ENCODE measurements around the gene NRAP. TPM values are rescaled to one million over a fixed set of nuclear protein-coding genes. Genes with fewer than 3 reads are reported as not detected.

The NRAP gene
- total RNA-seq, 1 experiment from 2014 or later: not detected

DNA sequence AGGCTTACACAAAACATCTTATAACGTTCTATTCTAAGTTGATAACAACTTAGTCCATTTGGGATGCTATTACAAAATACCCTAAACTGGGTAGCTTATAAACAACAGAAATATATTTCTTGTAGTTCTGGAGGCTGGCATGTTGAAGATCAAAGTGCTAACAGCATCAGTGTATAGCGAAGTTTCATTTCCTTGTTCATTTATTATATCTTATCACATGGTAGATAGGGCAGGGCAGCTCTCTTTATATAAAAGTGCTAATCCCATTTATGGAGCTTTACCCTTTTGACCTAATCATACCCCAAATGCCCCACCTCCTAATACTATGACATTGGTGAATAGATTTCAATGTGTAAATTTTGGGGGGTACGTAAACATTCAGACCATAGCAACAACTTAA lies 22.2 kb upstream of the NRAP start:
- BruUV-seq (replicated peaks): no TSS peak
- ATAC-seq (no peak), DNase-seq (ENCODE audit: low read depth, low spot score) (no peak)
- no peak for TF ChIP-seq TCF7L2 (IDR thresholded peaks at IDR 0.05; ENCODE audit: low read depth, low read length)
- TF ChIP-seq, protein P1, sequence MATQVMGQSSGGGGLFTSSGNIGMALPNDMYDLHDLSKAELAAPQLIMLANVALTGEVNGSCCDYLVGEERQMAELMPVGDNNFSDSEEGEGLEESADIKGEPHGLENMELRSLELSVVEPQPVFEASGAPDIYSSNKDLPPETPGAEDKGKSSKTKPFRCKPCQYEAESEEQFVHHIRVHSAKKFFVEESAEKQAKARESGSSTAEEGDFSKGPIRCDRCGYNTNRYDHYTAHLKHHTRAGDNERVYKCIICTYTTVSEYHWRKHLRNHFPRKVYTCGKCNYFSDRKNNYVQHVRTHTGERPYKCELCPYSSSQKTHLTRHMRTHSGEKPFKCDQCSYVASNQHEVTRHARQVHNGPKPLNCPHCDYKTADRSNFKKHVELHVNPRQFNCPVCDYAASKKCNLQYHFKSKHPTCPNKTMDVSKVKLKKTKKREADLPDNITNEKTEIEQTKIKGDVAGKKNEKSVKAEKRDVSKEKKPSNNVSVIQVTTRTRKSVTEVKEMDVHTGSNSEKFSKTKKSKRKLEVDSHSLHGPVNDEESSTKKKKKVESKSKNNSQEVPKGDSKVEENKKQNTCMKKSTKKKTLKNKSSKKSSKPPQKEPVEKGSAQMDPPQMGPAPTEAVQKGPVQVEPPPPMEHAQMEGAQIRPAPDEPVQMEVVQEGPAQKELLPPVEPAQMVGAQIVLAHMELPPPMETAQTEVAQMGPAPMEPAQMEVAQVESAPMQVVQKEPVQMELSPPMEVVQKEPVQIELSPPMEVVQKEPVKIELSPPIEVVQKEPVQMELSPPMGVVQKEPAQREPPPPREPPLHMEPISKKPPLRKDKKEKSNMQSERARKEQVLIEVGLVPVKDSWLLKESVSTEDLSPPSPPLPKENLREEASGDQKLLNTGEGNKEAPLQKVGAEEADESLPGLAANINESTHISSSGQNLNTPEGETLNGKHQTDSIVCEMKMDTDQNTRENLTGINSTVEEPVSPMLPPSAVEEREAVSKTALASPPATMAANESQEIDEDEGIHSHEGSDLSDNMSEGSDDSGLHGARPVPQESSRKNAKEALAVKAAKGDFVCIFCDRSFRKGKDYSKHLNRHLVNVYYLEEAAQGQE (IDR thresholded peaks at IDR 0.05; ENCODE audit: insufficient read depth in 1 of 2, low read depth in 2 of 2, low read length in 1 of 2): no peak
- TF ChIP-seq, protein P2, sequence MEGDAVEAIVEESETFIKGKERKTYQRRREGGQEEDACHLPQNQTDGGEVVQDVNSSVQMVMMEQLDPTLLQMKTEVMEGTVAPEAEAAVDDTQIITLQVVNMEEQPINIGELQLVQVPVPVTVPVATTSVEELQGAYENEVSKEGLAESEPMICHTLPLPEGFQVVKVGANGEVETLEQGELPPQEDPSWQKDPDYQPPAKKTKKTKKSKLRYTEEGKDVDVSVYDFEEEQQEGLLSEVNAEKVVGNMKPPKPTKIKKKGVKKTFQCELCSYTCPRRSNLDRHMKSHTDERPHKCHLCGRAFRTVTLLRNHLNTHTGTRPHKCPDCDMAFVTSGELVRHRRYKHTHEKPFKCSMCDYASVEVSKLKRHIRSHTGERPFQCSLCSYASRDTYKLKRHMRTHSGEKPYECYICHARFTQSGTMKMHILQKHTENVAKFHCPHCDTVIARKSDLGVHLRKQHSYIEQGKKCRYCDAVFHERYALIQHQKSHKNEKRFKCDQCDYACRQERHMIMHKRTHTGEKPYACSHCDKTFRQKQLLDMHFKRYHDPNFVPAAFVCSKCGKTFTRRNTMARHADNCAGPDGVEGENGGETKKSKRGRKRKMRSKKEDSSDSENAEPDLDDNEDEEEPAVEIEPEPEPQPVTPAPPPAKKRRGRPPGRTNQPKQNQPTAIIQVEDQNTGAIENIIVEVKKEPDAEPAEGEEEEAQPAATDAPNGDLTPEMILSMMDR (IDR thresholded peaks at IDR 0.05): no peak
- TF ChIP-seq SIN3A (IDR thresholded peaks at IDR 0.05; ENCODE audit: borderline replicate concordance, insufficient read depth, low read depth, low read length): no peak
- no peak for TF ChIP-seq POLR2AphosphoS5 (IDR thresholded peaks at IDR 0.05; ENCODE audit: low read depth, low read length)
- peaks cover 13% of the 10 kb centered on the region; the same call in 1 of the 2 replicates for H3K9me3 ChIP-seq (ENCODE audit: control insufficient read depth, insufficient read depth, low read depth, low read length)
- no peaks in the 10 kb centered on the region for H3K27me3 ChIP-seq (ENCODE audit: control insufficient read depth, insufficient read depth, low read length)
- H3K4me3 ChIP-seq (ENCODE audit: low read depth in 2 of 2, low read length in 2 of 2): no peak overlapping the region
- intact Hi-C loops (cut with micrococcal nuclease; ENCODE audit: unreplicated experiment) (no loop called here), in situ Hi-C loops (cut with HindIII; ENCODE audit: low pct_unique_long_range_greater_than_20kb, low sequenced_read_pairs) (no loop called here)
- H3K36me3 ChIP-seq (ENCODE audit: control insufficient read depth, insufficient read depth, low read length): no peaks in the 10 kb centered on the region
- no peak overlapping the region for H3K27ac ChIP-seq (ENCODE audit: low read length)
- ChIA-PET POLR2A (no interaction called here), CTCF (no interaction called here)
- peaks cover 10% of the 10 kb centered on the region for H3K4me1 ChIP-seq (ENCODE audit: control insufficient read depth, insufficient read depth, low read length)

DNA sequence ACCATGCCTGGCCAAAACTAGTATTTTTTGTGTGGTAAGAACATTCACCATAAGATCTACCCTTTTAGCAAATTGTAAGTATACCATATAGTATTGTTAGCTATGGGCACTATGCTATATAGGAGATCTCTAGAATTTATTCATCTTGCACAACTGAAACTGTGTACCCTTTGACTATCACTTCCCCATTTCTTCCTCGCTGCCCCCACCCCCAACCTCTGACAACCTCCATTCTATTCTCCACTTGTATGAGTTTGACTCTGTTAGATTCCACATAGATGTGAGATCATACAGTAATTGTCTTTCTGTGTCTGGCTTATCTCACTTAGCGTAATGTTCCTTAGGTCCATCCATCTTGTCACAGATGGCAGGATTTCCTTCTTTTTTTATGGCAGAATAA lies 19.5 kb upstream of the NRAP start:
- no peak for TF ChIP-seq TCF7L2 (IDR thresholded peaks at IDR 0.05; ENCODE audit: low read depth, low read length)
- TF ChIP-seq, protein P1 (IDR thresholded peaks at IDR 0.05; ENCODE audit: insufficient read depth in 1 of 2, low read depth in 2 of 2, low read length in 1 of 2): no peak
- no peak for TF ChIP-seq SIN3A (IDR thresholded peaks at IDR 0.05; ENCODE audit: borderline replicate concordance, insufficient read depth, low read depth, low read length)
- TF ChIP-seq, protein P2 (IDR thresholded peaks at IDR 0.05): no peak
- no peak for TF ChIP-seq POLR2AphosphoS5 (IDR thresholded peaks at IDR 0.05; ENCODE audit: low read depth, low read length)
- H3K4me3 ChIP-seq (ENCODE audit: low read depth in 2 of 2, low read length in 2 of 2): no peak overlapping the region
- ChIA-PET POLR2A (no interaction called here), CTCF (no interaction called here)
- DNase-seq (ENCODE audit: low read depth, low spot score): no peak
- BruUV-seq (replicated peaks): no TSS peak
- H3K27me3 ChIP-seq (ENCODE audit: control insufficient read depth, insufficient read depth, low read length): no peaks in the 10 kb centered on the region
- ATAC-seq: no peak
- H3K36me3 ChIP-seq (ENCODE audit: control insufficient read depth, insufficient read depth, low read length): peaks cover 6% of the 10 kb centered on the region; the same call in 1 of the 2 replicates
- H3K4me1 ChIP-seq (ENCODE audit: control insufficient read depth, insufficient read depth, low read length): peaks cover 13% of the 10 kb centered on the region
- intact Hi-C loops (cut with micrococcal nuclease; ENCODE audit: unreplicated experiment): no loop called here
- no peak overlapping the region for H3K27ac ChIP-seq (ENCODE audit: low read length)
- in situ Hi-C loops (cut with HindIII; ENCODE audit: low pct_unique_long_range_greater_than_20kb, low sequenced_read_pairs): no loop called here
- H3K9me3 ChIP-seq (ENCODE audit: control insufficient read depth, insufficient read depth, low read depth, low read length): peaks cover 13% of the 10 kb centered on the region; the same call in 1 of the 2 replicates

Data from Panc1 (cell line).